Suppressor macrophage (primary cell): ENCODE results near the gene DENND4A.
"Not testable (repeated sequence)": the region's sequence is repeated elsewhere in the genome, so short reads cannot be mapped to it uniquely, and the experiment has no call there.

Source experiments
- DNase-seq, 4 experiments: peaks; one replicate each; pipeline ENCODE4 v3.0.0-alpha.2; 2020 to 2022

The DENND4A gene

DNA sequence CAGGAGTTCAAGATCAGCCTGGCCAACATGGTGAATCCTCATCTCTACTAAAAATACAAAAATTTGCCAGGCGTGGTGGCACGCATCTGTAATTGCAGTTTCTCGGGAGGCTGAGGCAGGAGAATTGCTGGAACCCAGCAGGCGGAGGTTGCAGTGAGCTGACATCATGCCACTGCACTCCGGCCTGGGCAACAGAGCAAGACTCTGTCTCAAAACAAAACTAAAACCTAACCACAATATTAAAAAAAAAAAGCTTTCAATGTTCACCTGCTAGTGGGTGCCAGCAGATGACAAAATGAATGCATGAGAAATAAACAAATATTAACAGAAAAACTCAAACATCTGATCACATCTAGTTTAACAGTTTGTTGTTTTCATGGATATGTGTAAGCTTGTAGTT is 161.3 kb downstream of the DENND4A start:
- DNase-seq, result no peak

DNA sequence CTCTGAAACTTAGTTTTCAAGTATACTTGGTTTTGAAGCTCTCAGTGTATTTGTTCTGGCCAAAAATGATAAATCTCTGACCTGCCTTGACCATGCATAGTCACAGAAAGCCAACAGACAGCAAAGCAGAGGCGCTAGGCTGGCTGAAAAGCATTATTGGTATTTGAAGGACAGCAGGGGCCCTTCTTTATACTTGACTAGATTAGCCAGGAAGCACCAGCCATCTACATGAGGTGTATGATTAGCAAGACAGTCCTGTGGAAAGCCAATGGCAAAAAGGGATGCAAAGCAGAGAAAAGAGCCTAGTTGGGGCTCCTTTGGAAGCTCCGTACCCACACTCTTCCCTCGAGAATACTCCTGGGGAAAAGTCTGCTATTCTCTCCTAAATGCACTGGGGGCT is 162.5 kb downstream of the DENND4A start:
- DNase-seq, result no peak

DNA sequence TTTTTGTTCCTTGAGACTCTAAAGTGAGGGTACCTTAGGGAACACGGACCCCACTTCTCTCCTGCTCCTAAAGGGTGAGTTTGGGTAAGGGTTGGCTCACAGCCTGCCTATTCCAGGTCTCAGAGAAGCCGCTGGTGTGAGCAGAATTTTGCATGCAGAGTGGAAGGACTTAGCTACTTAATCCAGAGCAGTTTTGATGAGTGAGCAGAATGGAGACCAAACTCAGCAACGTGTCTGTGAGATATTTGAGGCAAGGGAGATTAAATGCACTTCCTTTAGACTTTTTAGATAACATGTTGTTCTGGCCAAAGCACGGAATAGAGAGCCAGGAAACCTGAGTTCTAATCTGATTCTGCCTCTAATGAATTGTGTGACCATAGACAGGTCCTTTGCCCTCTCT is 165.2 kb downstream of the DENND4A start:
- no peak for DNase-seq

DNA sequence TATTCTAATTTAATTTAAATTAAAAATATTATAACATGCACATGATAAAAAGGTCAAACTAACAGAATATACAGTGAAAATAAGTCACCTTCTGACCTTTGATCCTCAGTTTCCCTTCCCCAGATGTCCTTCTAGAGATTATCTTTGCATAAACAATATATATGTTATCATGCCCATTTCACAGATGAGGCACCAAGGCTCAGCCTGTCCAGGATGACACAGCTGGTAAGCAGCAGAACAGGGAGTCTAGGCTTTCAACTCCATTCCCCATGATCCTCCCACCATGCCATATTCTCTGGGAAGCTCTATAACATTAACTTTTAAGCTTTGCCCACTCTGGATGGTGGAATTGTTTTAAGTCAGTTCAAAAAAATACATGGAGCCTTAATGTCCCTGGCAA is 169.0 kb downstream of the DENND4A start:
- no peak for DNase-seq

DNA sequence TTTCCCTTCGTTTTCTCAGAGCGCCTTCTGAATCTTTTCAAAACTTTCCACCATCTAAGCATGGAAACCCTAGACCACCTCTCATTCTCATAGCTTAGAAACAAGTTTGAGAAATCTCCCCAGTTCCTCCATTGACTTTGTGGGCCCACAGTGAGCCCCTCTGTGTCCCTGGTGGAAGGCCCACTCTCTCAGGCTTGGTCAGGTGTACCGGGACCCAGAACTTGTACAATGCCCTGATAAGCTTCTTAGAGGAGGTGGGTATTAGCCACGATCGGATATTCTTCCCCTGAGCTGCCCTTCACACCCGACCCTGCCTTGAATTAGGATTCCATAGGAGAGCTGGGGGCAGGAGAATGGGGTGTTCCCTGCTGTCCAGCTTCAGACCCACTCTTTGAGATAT is 170.5 kb downstream of the DENND4A start, which contains the start of gene SLC24A1:
SLC24A1 (plus strand) TSS at position 301 of the 400 bp plus-strand sequence. CDS start 2,143 bp downstream, outside the sequence.
- DNase-seq, result no peak

DNA sequence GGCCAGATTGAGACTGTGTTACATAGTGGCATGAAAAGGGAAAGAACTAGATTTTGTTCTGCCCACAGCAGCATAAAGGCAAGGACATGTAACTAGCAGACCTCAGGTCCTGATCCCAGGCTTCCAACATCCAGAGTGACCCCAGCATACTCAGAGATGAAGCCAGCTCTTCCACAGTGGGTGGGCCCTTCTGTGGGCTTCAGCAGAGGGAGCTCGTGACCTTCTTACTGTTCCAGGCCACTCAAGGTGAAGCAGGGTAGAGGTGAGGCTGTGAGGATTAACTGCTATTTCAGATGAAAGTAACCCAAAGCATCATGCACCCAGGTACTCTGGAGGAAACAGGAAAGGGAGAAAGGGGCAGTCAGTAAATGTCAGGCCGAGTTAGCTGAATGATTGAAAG is 171.3 kb downstream of the DENND4A start:
- DNase-seq, result no peak

DNA sequence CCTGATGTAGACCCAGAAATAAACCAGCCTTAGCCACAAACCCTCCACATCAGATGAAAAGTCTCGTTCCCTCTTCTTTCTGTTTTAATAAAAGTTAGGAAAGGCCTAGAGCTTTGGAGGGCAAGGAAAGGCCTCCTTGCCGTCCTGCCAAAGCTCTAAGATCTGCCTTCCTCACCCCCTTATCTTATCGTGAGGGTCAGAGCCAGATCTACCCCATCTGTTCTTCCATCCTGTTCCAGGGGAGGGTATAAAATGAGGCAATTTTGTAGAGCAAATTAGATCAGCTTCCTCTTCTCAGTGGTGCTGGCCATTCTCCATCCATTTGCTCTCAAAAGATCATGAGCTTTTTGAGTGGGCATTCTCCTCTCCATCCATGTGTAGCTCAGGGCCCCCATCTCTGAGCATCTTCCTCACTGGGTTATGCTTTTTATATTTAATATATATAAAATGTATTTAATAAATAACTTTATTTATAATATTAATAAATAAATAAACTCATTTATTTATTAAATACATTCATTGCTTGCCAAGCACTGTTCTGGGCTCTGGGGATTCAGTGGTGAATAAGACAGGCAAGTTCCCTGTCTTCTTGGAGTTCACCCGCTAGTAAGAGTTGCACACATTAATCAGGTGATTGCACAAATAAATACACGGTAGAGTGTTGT is 172.3 kb downstream of the DENND4A start:
- no peak for DNase-seq

DNA sequence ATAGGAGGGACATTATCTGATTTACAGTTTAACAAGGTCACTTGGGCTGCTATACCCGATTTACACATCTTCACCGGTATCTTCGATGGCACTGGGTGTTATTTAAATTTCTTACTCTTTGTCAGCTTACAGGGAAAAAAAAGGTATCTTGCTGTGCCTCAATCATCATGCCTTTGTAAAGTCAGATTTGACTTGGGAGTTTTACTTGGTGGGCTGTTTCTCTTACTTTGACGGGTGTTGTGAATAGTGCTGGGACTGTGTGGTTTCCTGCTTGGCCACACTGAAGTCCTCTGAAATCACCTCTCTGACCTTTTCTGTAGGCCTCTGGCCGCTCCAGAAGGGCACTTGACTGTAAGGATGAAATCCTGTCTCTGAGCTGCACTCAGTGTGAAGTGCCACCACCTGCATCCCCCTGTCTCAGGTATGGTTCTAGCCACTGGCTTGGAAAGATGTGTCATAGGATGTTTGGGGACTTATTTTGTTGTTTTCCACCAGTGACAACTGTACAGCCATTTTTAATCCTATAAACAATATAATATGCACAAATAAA is 173.5 kb downstream of the DENND4A start:
- DNase-seq, result no peak

DNA sequence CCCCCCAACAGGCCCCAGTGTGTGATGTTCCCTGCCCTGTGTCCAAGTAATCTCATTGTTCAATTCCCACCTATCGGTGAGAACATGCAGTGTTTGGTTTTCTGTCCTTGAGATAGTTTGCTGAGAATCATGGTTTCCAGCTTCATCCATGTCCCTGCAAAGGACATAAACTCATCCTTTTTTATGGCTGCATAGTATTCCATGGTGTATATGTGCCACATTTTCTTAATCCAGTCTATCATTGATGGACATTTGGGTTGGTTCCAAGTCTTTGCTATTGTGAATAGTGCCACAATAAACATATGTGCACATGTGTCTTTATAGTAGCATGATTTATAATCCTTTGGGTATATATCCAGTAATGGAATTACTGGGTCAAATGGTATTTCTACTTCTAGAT is 176.2 kb downstream of the DENND4A start:
- not testable (repeated sequence) for DNase-seq

DNA sequence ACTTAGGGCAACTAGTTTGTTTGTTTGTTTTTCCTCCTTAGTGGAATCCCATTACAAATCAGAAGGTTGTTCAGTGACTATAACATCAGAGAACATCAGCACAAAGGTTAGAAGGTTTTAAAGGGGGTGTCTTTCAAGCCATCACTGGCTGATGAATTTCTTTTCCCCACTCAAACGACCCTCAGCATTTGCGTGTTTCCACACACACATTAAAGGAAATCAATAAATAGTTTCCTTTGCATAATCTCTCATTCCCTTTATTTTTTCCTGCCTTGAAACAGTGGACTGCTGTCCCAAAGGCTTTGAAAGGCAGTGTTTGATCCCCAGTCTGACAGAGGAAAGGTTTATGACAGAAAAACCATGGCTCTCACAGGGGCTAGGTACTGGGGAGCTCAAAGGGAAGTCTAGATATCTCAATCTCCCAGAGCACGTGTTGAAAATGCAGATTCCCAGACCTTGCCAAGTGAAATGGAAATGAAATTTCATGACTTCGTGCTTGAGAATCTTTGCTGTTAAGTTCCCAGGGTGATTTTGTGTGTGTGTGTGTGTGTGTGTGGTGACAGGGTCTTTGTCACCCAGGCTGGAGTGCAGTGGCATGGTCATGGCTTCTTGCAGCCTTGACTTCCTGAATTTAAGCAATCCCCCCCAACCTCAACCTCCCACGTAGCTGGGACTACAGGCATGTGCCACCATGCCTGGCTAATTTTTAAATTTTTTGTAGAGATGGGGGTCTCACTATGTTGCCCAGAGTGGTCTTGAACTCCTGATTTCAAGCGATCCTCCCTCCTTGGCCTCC is 178.9 kb downstream of the DENND4A start:
- peak; percentile 51 to 70 (median 69) for DNase-seq

DNA sequence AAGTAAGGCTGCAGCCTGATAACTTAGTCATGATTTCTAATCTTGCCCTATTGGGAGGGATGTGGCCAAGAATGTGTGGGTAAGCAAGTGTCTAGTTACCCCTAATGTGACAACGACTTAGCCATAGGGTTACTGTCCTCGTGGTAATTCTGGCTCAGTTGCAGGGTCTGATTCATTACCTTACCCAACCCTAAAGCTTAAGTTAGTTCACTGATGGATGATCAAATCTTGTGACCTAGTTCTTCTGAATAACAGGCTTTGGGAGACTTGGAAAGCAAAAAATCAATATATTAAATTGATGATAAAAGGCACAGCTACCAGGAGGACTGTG is 179.5 kb downstream of the DENND4A start:
- DNase-seq, result peak; percentile 34 to 78 (median 54)

DNA sequence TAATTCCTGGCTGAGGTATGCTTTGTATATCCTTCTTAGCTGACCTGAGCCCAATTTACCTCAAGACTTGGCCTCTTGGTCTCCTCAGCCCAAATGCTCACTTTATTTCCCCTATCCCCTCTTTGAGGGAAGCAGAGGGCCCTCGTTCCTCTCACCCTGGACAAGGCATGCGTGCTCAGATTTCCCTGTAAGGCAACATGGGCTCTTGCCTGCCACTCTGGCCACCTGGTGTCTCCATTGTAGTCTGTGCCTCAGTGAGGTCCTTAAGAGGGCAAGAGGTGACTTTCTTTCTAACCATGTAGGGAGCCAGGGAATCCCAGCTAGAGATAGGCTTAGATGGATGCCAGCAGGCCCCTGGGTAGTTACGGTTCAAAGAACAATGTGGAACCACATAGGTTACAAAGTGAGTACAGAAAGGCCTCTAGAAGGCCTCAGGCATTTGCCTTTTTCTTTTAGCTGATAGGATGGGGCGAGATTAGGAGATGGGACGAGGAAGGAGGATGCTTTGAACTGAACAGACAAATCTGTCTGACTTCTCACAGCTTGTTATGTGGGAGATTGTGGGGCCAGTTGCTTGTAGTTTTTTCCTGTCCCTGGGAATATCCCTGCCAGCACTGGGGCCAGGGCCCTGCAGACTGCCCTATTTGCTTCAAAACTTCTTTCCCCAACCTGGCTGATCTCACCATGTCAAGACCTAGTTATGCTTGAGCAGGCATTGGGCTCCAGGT is 180.0 kb downstream of the DENND4A start:
- DNase-seq, result peak in 2 of 4 experiments; percentile 16

DNA sequence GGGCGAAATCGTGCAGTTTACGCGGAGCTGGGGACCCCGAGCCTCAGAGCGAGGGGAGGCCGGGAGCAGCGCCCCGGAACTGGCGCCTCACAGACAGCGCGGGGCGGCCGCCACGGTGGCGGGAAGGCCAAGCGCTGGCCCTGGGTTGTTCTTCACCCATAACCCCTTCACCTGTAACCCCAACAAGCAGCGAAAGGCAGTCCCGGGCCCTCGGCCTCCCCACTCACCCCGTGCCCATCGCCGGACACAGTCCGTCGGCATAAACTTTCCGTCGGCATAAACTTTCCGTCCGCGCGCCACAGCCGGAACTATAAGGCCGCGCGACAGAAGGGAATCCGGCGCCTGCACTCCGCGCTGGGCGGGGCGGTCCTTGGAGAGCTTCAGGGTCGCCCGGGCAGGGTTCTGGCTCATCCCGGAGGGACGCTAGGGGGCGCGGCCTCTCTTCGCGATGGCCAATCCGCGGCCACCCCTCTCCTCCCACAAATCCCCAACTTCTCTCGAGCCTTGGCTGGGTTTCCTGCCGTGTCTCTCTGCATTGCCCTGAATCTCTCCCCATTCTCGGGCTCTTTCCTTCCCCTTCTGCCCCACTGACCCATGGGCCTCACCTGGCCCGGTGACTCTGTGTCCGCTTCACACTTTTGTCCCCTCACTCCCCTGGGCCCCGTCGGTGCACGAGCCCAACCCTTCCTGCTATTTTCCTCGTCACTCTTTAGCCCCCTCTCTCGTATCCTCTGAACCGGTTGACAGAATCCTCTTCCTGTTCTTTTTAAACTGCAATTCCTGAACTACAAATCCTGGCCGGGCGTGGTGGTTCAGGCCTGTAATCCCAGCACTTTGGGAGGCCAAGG is 181.0 kb downstream of the DENND4A start, which contains the start of gene INTS14:
INTS14 (minus strand) TSS at position 261 of the 848 bp plus-strand sequence. CDS start 3,751 bp downstream, outside the sequence.
- peak; percentile 99 to 100 (median 99) for DNase-seq
